Stomach (tissue), 4 donors: ENCODE results near the gene NBPF1.
"Not testable (repeated sequence)": the region's sequence is repeated elsewhere in the genome, so short reads cannot be mapped to it uniquely, and the experiment has no call there.

Experiments
- EP300 ChIP-seq: sonication (generic); formaldehyde crosslinking; IDR thresholded peaks from one replicate; pipeline ENCODE4 v1.6.1; 2017; ENCODE audit warnings: antibody characterized with exemption
- POLR2A ChIP-seq, 4 donors: fragments of 450-650 bp; IDR thresholded peaks; one replicate each; pipeline ENCODE4 v1.6.1; 2016; ENCODE audit warnings: antibody characterized with exemption in 4 of 4, control low read depth in 2 of 4, mild to moderate bottlenecking in 1 of 4, moderate library complexity in 1 of 4
- POLR2AphosphoS5 ChIP-seq, 3 donors: sonication (generic); formaldehyde crosslinking; IDR thresholded peaks; one replicate each; pipeline ENCODE4 v1.6.1; 2016; ENCODE audit warnings: antibody characterized with exemption in 3 of 3
- TF ChIP-seq, protein P1 (sequence below), 7 experiments: fragments of 450-650 bp in 4 of 7; fragments of 200-600 bp in 3 of 7; sonication (generic) in 3 of 7; IDR thresholded peaks; one replicate each; pipeline ENCODE4 v1.5.1; 2016 to 2019; ENCODE audit warnings: antibody characterized with exemption in 7 of 7, control low read depth in 2 of 7, mild to moderate bottlenecking in 1 of 7

DNA sequence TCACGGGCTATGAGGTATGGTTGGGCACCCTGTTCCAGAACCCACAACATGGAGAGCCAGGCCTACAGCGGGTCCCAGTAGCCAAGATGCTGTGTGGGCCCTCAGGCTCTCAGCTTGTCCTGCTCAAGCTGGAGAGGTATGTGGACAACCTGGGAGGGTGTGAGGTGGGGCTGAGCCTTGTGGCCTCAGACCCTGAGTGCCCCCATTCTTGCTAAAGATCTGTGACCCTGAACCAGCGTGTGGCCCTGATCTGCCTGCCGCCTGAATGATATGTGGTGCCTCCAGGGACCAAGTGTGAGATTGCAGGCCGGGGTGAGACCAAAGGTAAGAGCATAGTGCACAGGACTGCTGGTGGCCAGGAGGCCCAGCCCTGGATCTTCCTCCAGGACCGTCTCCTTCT lies 36.0 kb upstream of the NBPF1 start:
- TF ChIP-seq, protein P1, sequence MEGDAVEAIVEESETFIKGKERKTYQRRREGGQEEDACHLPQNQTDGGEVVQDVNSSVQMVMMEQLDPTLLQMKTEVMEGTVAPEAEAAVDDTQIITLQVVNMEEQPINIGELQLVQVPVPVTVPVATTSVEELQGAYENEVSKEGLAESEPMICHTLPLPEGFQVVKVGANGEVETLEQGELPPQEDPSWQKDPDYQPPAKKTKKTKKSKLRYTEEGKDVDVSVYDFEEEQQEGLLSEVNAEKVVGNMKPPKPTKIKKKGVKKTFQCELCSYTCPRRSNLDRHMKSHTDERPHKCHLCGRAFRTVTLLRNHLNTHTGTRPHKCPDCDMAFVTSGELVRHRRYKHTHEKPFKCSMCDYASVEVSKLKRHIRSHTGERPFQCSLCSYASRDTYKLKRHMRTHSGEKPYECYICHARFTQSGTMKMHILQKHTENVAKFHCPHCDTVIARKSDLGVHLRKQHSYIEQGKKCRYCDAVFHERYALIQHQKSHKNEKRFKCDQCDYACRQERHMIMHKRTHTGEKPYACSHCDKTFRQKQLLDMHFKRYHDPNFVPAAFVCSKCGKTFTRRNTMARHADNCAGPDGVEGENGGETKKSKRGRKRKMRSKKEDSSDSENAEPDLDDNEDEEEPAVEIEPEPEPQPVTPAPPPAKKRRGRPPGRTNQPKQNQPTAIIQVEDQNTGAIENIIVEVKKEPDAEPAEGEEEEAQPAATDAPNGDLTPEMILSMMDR (IDR thresholded peaks at IDR 0.05): not testable (repeated sequence)
- TF ChIP-seq POLR2A (IDR thresholded peaks at IDR 0.05); POLR2AphosphoS5 (IDR thresholded peaks at IDR 0.05); EP300: not testable (repeated sequence)
